ENCODE results near the gene LEMD1. TPM values are rescaled to one million over a fixed set of nuclear protein-coding genes. Genes with fewer than 3 reads are reported as not detected.

Gene LEMD1
- total RNA-seq, 1 donor from 2014 or later, result 1.0 TPM

- DNase-seq (ENCODE audit: low spot score), result peak; percentile 76
Observed at GRCh38 chr1:205354259-205355074, 67.4 kb downstream of the LEMD1 start.

DNA sequence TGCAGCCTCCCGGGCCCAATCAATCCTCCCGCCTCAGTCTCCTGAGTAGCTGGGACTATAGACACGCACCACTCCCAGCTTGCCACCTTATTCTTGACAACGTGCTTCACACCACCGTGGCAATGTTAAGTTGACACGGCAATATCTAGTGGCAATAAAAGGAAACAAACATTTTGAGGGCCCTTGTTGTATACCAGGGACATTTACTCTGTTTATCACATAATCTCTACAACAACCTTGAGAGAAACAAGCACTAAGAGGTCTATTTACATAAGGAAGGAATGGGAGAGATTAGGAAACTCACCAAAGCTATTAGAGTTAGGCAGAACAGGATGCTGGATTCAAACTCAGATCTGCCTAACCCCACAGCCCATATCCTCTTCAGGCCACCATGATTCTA, 68.2 kb downstream of the LEMD1 start:
- no peak for DNase-seq (ENCODE audit: low spot score)

DNA sequence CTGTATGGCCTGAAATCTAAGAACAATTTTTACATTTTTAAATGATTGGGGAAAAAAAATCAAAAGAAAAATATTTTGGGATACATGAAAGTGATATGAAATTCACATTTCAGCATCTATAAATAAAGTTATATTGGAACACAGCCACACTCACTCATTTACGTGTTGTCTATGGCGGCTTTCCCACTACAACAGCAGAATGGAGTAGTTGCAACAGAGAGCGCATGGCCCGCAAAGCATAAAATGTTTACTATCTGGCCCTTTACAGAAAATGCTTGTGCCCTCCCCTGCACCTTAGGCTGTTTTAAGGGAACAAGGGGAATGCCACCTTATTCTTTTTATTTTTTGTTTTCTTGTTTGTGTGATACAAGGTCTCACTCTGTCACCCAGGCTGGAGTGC, 68.7 kb downstream of the LEMD1 start:
- no peak for DNase-seq (ENCODE audit: low spot score)

DNA sequence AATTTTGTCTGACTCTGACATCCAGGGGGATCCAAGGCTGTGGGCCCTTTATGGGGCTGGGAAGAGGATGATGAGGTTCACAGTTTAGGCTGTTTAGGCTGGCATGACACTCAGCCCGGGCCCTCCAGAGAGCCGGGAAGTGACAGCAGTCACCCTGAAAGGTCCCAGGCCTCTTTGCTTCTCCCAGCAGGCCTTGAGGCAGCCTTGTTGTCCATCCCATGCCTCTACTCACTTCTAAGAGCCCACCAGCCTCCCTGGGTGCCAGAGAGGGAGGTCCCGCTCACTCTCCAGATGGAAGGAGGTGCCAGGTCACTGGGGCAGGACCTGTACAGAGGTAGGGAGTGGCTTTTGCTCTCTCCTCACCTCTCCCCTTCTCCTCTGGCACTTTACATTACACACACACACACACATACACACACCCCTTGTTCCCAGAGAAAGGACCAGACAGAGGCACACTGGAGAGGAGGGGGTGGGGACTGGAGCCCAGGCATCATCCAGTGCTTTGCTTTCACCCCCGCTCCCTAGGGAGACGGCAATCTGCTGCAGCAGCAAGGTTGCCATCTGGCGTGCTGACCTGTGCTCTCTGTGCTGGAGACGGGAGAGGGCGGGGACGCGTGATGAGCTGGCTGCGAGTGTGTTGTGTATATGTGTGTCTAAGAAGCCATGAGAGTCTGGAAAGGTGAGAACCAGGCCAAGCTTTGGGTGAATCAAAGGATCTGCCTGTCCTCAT, 69.7 kb downstream of the LEMD1 start:
- DNase-seq (ENCODE audit: low spot score), result peak; percentile 53

DNA sequence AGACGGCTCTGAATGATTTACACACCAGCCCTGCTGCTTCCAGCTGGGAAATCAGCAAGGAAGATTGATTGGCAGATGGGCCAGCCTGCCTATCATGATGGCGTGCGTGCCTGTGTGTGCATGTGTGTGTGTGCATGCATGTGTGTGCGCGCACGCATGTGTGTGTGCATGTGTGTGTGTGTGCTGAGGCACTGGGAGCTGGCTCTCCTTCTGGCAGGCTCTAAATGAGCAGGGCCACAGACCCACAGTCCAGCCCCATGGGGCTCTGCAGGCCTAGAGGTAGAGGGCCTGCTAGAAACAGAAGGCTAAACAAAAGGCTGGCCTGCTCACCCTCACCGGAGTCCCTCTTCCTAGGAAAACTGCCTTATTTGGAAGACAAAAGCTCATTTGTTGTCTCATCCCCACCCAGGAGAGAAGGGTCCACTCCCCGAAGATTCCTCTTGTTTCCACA, 71.1 kb downstream of the LEMD1 start:
- no peak for DNase-seq (ENCODE audit: low spot score)

GRCh38 chr1:205350124-205350523, 71.7 kb downstream of the LEMD1 start:
- no peak for DNase-seq (ENCODE audit: low spot score)

DNA sequence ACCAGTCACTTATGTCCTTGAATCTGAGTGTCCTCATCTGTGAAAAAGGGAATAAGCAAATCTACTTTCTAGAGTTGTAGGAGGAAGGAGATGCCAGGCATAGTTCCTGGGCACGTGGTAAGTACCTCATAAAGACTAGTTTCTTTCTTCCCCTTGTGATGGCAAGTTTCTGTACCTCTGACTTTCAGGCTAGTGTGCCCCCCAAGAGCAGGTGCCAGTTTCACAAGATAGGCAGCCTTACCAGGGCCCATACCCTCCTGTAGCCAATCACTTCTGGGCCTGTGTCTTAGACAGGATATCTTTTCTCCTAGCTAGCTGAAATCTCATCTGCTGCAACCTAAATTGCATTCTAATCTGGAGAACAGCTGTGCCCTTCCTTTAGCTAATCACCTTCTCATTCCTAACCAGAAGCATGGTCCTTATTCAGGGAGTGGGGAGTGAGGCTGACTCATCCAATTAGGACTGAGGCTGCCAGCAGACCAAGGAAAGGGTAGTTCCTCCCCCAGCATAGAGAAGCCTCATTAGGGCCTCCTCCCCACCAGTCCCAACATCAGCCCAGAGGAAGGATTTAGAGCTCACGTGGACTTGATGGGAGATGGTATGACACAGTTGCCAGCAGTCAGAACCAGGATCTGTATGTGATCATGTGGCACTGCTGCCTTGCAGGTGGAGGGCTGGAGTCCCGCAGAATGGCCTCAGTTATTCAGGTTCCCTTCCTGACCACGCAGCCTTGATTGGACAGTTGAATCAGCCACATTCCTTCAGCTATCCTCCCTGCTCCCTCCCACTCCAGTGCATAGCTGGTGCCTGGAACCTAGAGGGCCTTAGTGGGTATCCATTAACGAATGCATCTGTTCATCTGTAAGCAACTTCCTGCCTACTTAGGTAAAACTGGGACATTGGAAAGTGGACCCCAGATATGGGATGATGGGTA, 73.0 kb downstream of the LEMD1 start:
- no peak for DNase-seq (ENCODE audit: low spot score)

DNA sequence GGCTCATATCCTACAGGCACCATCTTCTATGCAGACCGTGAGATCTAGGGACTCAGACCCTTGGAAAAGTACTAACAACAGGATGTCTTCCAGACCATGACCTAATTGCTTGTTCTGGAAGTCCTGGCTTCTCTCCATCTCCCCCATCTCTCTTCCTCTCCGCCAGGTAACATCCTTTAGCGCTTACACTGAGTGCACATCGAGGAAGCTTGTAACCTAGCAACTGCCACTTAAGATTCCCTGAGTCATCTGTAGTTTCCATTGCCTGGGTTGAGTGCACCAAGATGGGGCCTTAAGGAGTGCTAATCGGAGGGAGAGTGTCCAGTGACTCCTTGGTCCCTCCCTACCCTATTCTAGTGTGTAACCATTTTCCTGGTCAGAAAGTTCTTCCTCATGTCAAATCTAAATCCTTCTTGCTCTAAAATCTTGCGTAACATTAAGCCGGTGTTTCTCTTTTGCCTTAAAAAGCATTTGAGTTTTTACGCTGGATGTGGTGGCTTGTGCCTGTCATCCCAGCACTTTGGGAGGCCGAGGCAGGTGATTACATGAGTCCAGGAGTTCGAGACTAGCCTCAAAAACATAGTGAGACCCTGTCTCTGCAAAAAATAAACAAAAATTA, 74.8 kb downstream of the LEMD1 start:
- no peak for DNase-seq (ENCODE audit: low spot score)

GRCh38 chr1:205345761-205346160, 76.1 kb downstream of the LEMD1 start:
- DNase-seq (ENCODE audit: low spot score), result no peak

DNA sequence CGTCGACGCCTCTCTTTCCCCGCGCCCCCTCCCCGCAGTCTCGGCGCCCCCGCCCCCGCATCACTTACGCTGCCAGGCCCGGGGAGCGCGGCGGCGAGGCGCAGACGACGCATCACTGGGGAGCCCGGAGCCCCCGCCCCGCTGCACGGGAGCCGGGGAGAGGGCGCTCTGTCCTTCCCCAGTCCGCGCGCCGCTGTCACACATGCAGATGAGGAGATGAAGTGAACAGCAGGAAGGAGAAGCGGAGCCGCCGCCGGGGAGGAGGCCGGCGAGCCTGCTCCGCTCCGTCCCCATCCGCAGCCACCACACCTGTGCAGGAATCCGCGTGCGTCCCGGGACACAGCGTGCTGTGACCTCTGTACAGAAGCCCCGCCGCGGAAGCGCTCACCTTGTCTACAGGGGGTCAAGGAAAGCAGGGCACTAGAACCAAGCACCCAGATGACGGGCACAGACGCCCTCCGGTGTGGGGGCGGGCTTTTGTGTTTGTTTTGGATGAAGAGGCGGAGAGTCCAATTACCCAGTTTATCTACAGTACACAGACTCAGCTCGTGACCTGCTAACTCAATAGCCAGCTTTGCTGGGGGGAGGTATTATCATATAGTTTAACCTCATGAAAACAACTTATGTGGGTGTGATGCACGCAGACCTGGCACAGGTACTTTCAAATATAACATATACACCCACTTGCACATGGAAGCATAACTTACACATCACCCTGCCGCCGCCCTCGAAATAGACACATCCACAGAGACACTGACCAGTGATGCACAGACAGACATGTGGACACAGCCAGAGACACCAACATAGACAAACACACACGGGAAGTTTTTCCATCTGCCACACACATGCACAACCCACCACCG, 77.6 kb downstream of the LEMD1 start:
- DNase-seq (ENCODE audit: low spot score), result peak; percentile 26

- DNase-seq (ENCODE audit: low spot score), result no peak
Observed at GRCh38 chr1:205343431-205344065, 78.3 kb downstream of the LEMD1 start.

GRCh38 chr1:205342986-205343385, 78.9 kb downstream of the LEMD1 start:
- no peak for DNase-seq (ENCODE audit: low spot score)

- no peak for DNase-seq (ENCODE audit: low spot score)
Observed at GRCh38 chr1:205340676-205341075, 81.2 kb downstream of the LEMD1 start.

GRCh38 chr1:205339717-205340116, 82.1 kb downstream of the LEMD1 start:
- no peak for DNase-seq (ENCODE audit: low spot score)

DNA sequence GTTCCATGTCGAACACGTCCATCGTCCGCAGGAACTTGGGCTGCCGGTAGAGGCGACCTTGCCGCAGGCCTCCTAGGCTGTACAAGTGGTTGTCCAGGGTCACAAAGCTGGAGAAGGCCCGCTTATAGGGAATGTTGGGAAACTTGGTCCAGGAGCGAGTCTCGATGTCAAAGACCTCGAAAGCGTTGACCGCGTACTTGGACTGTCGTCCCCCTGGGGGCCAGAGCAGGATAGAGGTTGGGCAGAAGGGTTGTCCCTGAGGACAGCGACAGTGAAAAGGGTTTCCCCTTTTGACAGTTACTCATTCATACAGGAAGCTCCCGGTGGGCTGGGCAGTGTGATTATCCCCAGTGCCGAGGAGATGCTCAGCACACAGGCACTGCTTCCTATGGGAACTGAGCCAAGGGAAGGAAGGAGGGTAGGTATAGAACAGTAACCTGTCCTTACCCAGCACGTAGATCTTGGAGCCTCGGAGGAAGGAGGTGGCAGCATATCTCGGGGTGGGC, 82.6 kb downstream of the LEMD1 start:
- DNase-seq (ENCODE audit: low spot score), result no peak

- no peak for DNase-seq (ENCODE audit: low spot score)
Observed at GRCh38 chr1:205338011-205338410, 83.8 kb downstream of the LEMD1 start.

DNA sequence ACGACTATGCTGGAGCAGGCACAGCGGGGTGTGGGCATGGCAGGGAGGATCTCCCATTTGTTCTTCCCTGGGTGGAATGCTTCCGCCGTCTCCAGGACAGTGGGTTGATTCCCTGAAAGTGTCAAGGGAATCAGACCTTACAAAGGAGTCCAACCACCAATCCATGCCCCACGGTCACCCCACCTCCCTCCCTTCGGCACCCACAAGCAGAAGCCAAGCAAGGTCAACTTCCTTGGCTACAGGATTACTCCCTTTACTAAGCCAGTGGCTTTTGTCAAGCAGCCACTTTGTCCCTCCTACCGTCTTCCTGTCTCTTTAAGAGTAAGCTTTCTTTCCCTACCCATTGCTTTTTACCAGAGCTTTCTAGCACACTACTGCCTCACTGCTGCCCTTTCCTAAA, 84.4 kb downstream of the LEMD1 start:
- no peak for DNase-seq (ENCODE audit: low spot score)

GRCh38 chr1:205335692-205336091, 86.2 kb downstream of the LEMD1 start:
- DNase-seq (ENCODE audit: low spot score), result peak; percentile 80

DNA sequence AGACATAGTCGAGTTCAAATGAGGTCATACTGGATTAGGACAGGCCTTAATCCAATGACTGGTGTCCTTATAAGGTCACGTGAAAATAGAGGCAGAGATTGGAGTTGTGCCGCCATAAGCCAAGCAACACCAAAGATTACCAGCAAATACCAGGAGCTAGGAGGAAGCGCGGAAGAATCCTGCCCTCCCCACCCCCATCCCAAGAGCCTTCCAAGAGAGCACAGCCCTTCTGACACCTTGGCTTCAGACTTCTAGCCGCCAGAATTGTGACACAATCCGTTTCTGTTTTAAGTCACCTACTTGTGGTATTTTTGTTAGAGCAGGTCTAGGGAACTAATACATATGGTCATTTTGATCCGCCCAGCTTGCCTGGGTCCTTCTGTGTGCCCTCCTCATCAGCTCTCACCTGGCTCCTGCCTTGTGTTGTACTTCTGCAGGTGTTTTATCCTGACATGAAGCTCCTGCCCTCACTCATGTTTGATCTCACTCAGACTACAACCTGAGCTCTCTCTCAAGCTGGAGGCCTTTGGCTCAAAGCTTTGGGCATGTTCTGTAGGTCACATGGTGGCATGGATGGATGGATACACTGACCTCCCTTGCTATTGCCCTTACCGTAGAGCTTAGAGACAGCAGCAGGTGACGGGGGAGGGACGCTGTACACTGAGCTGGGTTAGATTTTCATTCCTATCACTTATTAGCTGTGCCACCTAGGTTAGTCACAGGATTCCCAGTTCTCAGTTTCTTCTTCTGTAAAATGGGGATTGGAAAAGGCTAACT, 89.7 kb downstream of the LEMD1 start:
- DNase-seq (ENCODE audit: low spot score), result no peak
